Mesothelial cell of epicardium (in vitro differentiated cells): Measurements from ENCODE around the gene MIA2. TPM values are rescaled to one million over a fixed set of nuclear protein-coding genes. Genes with fewer than 3 reads are reported as not detected.
A peak's percentile ranks its signal among the peaks of the same experiment; 100 is the strongest.

Experiments used
- DNase-seq, 2 experiments: peaks; one replicate each; pipeline ENCODE4 v3.0.0; 2021; ENCODE audit warnings: low spot score in 2 of 2; ENCODE audit not compliant: unreplicated experiment in 2 of 2
- H3K27ac Mint-ChIP-seq: 2 replicates; pipeline ENCODE4 v1.8.0; 2021; ENCODE audit warnings: mixed read lengths
- H3K27me3 Mint-ChIP-seq: 2 replicates; pipeline ENCODE4 v1.8.0; 2021; ENCODE audit warnings: low read depth, mixed read lengths
- H3K36me3 Mint-ChIP-seq: 2 replicates; pipeline ENCODE4 v1.8.0; 2021; ENCODE audit warnings: mixed read lengths
- H3K4me1 Mint-ChIP-seq: 2 replicates; pipeline ENCODE4 v1.8.0; 2021; ENCODE audit warnings: mixed read lengths
- H3K4me3 Mint-ChIP-seq: 2 replicates; pipeline ENCODE4 v1.8.0; 2021; ENCODE audit warnings: mild to moderate bottlenecking, moderate library complexity, mixed read lengths
- H3K9me3 Mint-ChIP-seq: 2 replicates; pipeline ENCODE4 v1.8.0; 2021; ENCODE audit warnings: mixed read lengths
- CTCF ChIP-seq: fragments of 200-600 bp; sonication (generic); IDR thresholded peaks from one replicate; pipeline ENCODE4 v1.5.0; 2021; ENCODE audit warnings: antibody characterized with exemption; ENCODE audit not compliant: unreplicated experiment
- total RNA-seq: library from RNA; stranded (reverse); gene quantifications from 3 replicates; pipeline ENCODE4 v1.2.1, GENCODE V29; 2021

MIA2 gene
- total RNA-seq, 1 donor from 2014 or later = 18.9 TPM

GRCh38 chr14:39422243-39422642 is 188.5 kb downstream of the MIA2 start:
- Mint-ChIP-seq H3K36me3 (peaks cover 3% of the 10 kb centered on the region), H3K9me3 (peaks cover 5% of the 10 kb centered on the region), H3K4me1 (peaks cover 7% of the 10 kb centered on the region), H3K27me3 (no peaks in the 10 kb centered on the region), H3K27ac (no peak overlapping the region), H3K4me3 (no peak overlapping the region)
- no peak for DNase-seq
- TF ChIP-seq CTCF = no peak

- Mint-ChIP-seq H3K36me3 (peaks cover 3% of the 10 kb centered on the region), H3K9me3 (peaks cover 4% of the 10 kb centered on the region), H3K27ac (no peak overlapping the region), H3K27me3 (no peaks in the 10 kb centered on the region), H3K4me3 (no peak overlapping the region), H3K4me1 (peaks cover 7% of the 10 kb centered on the region)
- no peak for TF ChIP-seq CTCF
- DNase-seq = no peak
These were observed 190.1 kb downstream of the MIA2 start for GRCh38 chr14:39423793-39424192.

GRCh38 chr14:39425947-39426346 is 192.2 kb downstream of the MIA2 start:
- H3K4me1 Mint-ChIP-seq = peaks cover 21% of the 10 kb centered on the region
- no peak for DNase-seq

GRCh38 chr14:39426605-39427004 is 192.9 kb downstream of the MIA2 start:
- no peak for TF ChIP-seq CTCF
- Mint-ChIP-seq H3K4me1 (peaks cover 24% of the 10 kb centered on the region), H3K36me3 (no peaks in the 10 kb centered on the region), H3K27ac (peak overlapping the region; percentile 47), H3K27me3 (no peaks in the 10 kb centered on the region), H3K4me3 (no peak overlapping the region), H3K9me3 (no peaks in the 10 kb centered on the region)
- DNase-seq = no peak

More at GRCh38 chr14:39425947-39426346, 192.2 kb downstream of the MIA2 start:
- H3K36me3 Mint-ChIP-seq = no peaks in the 10 kb centered on the region
- TF ChIP-seq CTCF = no peak
- no peaks in the 10 kb centered on the region for H3K27me3 Mint-ChIP-seq
- H3K27ac Mint-ChIP-seq = no peak overlapping the region
- H3K4me3 Mint-ChIP-seq = no peak overlapping the region
- no peaks in the 10 kb centered on the region for H3K9me3 Mint-ChIP-seq

- no peak overlapping the region for H3K4me3 Mint-ChIP-seq
- no peaks in the 10 kb centered on the region for H3K27me3 Mint-ChIP-seq
- H3K27ac Mint-ChIP-seq = no peak overlapping the region
- no peak for TF ChIP-seq CTCF
- no peaks in the 10 kb centered on the region for H3K9me3 Mint-ChIP-seq
- DNase-seq = no peak
- H3K4me1 Mint-ChIP-seq = peaks cover 25% of the 10 kb centered on the region
- no peaks in the 10 kb centered on the region for H3K36me3 Mint-ChIP-seq
These were observed 194.4 kb downstream of the MIA2 start for GRCh38 chr14:39428118-39428517.
